Esophagus muscularis mucosa (tissue), 3 donors: Measurements from ENCODE around the gene OTOF.

Experiments
- POLR2A ChIP-seq: fragments of 450-650 bp; IDR thresholded peaks from one replicate; pipeline ENCODE4 v1.6.1; 2017; ENCODE audit warnings: antibody characterized with exemption, moderate library complexity, mild to moderate bottlenecking, low read depth
- POLR2AphosphoS5 ChIP-seq, 2 donors: sonication (generic); formaldehyde crosslinking; IDR thresholded peaks; one replicate each; pipeline ENCODE4 v1.6.1; 2017; ENCODE audit warnings: antibody characterized with exemption in 2 of 2
- TF ChIP-seq, protein P1 (sequence below), 3 experiments: fragments of 200-600 bp in 2 of 3; fragments of 450-650 bp in 1 of 3; sonication (generic) in 2 of 3; IDR thresholded peaks; one replicate each; pipeline ENCODE4 v1.5.1; 2017 to 2019; ENCODE audit warnings: antibody characterized with exemption in 3 of 3, mild to moderate bottlenecking in 2 of 3, moderate library complexity in 1 of 3

DNA sequence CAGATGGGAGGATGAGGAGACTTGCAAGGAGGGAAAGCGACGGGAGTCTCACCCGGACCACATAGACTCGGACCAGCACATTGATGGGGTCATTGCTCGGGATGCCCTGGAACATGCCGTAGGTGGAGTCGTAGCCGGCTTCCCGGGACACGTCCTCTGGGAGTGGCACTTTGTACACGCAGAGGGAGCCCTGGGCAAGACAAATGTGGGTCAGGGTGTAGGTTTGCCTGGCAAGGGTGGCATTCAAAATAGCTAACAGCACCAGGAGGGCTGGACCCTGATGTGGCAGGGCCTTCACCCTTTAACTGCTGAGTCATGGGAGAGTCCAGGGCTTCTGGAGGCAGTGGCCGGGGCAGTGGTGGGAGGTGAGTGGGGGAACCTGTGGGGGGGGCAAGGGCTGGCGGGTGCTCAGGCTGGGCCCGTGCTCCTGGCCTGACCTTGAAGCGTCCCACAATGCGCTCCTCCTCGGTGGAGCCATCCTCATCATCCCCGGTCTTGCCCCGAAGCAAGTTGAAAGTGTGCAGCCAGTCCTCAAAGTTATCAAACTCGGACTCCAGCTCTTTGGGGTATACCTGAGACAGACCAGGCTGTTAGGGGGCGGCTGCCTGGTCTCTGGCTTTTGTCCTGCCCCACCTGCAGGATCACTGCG is 11.1 kb downstream of the OTOF start:
- TF ChIP-seq, protein P1, sequence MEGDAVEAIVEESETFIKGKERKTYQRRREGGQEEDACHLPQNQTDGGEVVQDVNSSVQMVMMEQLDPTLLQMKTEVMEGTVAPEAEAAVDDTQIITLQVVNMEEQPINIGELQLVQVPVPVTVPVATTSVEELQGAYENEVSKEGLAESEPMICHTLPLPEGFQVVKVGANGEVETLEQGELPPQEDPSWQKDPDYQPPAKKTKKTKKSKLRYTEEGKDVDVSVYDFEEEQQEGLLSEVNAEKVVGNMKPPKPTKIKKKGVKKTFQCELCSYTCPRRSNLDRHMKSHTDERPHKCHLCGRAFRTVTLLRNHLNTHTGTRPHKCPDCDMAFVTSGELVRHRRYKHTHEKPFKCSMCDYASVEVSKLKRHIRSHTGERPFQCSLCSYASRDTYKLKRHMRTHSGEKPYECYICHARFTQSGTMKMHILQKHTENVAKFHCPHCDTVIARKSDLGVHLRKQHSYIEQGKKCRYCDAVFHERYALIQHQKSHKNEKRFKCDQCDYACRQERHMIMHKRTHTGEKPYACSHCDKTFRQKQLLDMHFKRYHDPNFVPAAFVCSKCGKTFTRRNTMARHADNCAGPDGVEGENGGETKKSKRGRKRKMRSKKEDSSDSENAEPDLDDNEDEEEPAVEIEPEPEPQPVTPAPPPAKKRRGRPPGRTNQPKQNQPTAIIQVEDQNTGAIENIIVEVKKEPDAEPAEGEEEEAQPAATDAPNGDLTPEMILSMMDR (IDR thresholded peaks at IDR 0.05): no peak
- TF ChIP-seq POLR2A (no peak), POLR2AphosphoS5 (IDR thresholded peaks at IDR 0.05) (no peak)
